OCI-LY1 (cell line): ENCODE measurements around the gene COL19A1.

ENCODE experiments used
- EZH2 ChIP-seq: fragments of 200-600 bp; sonication (generic), shearing (Covaris generic); IDR thresholded peaks from 2 replicates; pipeline ENCODE4 v1.8.0; 2017; ENCODE audit warnings: borderline replicate concordance, mixed run types, mild to moderate bottlenecking, antibody characterized with exemption, low read length, moderate library complexity, mixed read lengths
- TF ChIP-seq, protein P1 (sequence below): fragments of 200-600 bp; sonication (generic), shearing (Covaris generic); IDR thresholded peaks from 2 replicates; pipeline ENCODE4 v1.5.1; 2017; ENCODE audit warnings: mild to moderate bottlenecking, antibody characterized with exemption, low read length, moderate library complexity, mixed read lengths

DNA sequence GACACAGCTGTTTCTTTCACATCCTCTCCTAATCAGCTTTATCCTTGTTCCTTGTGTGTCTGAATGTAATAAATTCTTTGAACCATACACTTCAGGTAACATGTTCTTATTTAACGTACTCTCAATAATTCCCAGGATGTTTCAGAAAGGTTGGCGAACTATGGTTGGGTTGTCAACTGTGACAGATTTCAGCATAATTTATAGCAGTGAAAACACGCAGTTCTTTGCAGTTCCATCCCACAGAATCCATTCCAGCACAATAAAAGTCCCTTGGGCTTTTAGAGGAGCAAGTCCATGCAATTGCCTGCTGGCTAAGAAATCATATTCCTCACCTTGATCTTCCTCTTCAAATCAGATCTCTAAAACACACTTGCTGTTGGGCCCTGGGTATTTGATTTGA is 317.2 kb downstream of the COL19A1 start:
- TF ChIP-seq, protein P1, sequence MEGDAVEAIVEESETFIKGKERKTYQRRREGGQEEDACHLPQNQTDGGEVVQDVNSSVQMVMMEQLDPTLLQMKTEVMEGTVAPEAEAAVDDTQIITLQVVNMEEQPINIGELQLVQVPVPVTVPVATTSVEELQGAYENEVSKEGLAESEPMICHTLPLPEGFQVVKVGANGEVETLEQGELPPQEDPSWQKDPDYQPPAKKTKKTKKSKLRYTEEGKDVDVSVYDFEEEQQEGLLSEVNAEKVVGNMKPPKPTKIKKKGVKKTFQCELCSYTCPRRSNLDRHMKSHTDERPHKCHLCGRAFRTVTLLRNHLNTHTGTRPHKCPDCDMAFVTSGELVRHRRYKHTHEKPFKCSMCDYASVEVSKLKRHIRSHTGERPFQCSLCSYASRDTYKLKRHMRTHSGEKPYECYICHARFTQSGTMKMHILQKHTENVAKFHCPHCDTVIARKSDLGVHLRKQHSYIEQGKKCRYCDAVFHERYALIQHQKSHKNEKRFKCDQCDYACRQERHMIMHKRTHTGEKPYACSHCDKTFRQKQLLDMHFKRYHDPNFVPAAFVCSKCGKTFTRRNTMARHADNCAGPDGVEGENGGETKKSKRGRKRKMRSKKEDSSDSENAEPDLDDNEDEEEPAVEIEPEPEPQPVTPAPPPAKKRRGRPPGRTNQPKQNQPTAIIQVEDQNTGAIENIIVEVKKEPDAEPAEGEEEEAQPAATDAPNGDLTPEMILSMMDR: no peak
- TF ChIP-seq EZH2: no peak
